Caco-2 (cell line): Measurements from ENCODE around the gene SMPDL3A. TPM values are rescaled to one million over a fixed set of nuclear protein-coding genes. Genes with fewer than 3 reads are reported as not detected.

Experiments
- BruUV-seq: library from RNA; stranded (reverse); fragments of 400-500 nt; replicated peaks from 2 replicates; lab custom pipeline; 2021; lab: Mats Ljungman, UMichigan
- CTCF ChIA-PET: fragments of 300-600 bp; sonication (Branson Sonifier 250); formaldehyde crosslinking; loops from one replicate; lab custom pipeline; 2022; ENCODE audit warnings: antibody characterized with exemption; lab: Charles Lee
- POLR2A ChIA-PET: fragments of 300-600 bp; sonication (Branson Sonifier 250); formaldehyde crosslinking; loops from one replicate; lab custom pipeline; 2022; ENCODE audit warnings: antibody characterized with exemption; lab: Charles Lee
- DNase-seq, 2 experiments: peaks; one replicate each; pipeline versions ENCODE4 v3.0.0 to v3.0.0-alpha.2; 2020 to 2022
- H3K27me3 ChIP-seq: replicated peaks from 2 replicates; pipeline ENCODE4 v1.6.0; 2011; ENCODE audit warnings: low read length; ENCODE audit not compliant: control insufficient read depth, insufficient read depth
- H3K36me3 ChIP-seq: 2 replicates; pipeline ENCODE4 v1.5.1; 2011; ENCODE audit warnings: low read length; ENCODE audit not compliant: control insufficient read depth, insufficient read depth
- H3K4me1 ChIP-seq: fragments of 250-450 bp; sonication (Bioruptor Pico); 2 replicates; pipeline ENCODE4 v1.5.1; 2020; ENCODE audit warnings: mild to moderate bottlenecking
- H3K4me3 ChIP-seq: 2 replicates; pipeline ENCODE4 v1.5.1; 2011; ENCODE audit warnings: low read depth, mild to moderate bottlenecking, control low read depth, low read length
- H3K9me3 ChIP-seq: fragments of 250-450 bp; sonication (Bioruptor Pico); 2 replicates; pipeline ENCODE4 v1.5.1; 2020; ENCODE audit warnings: mild to moderate bottlenecking, moderate library complexity
- H3K27ac Mint-ChIP-seq: one replicate; pipeline ENCODE4 v1.8.0; 2022; ENCODE audit warnings: mixed read lengths; ENCODE audit not compliant: unreplicated experiment
- H3K27me3 Mint-ChIP-seq: one replicate; pipeline ENCODE4 v1.8.0; 2022; ENCODE audit warnings: mixed read lengths; ENCODE audit not compliant: insufficient read depth, unreplicated experiment
- H3K36me3 Mint-ChIP-seq: one replicate; pipeline ENCODE4 v1.8.0; 2022; ENCODE audit warnings: mild to moderate bottlenecking, mixed read lengths; ENCODE audit not compliant: insufficient read depth, unreplicated experiment
- H3K4me1 Mint-ChIP-seq: one replicate; pipeline ENCODE4 v1.8.0; 2022; ENCODE audit warnings: low read depth, mixed read lengths; ENCODE audit not compliant: unreplicated experiment
- H3K4me3 Mint-ChIP-seq: one replicate; pipeline ENCODE4 v1.8.0; 2022; ENCODE audit warnings: mild to moderate bottlenecking, moderate library complexity, mixed read lengths; ENCODE audit not compliant: unreplicated experiment
- H3K9me3 Mint-ChIP-seq: one replicate; pipeline ENCODE4 v1.8.0; 2022; ENCODE audit warnings: mixed read lengths; ENCODE audit not compliant: unreplicated experiment
- CTCF ChIP-seq, 2 experiments: fragments of 200-600 bp in 1 of 2; IDR thresholded peaks; 1 replicate in 1 of 2; 2 replicates in 1 of 2; pipeline versions ENCODE4 v1.5.1 to v1.8.0; 2011 to 2022; ENCODE audit warnings: antibody characterized with exemption in 1 of 2, control low read depth in 1 of 2, inconsistent platforms in 1 of 2, low read depth in 1 of 2, low read length in 1 of 2, mild to moderate bottlenecking in 1 of 2, moderate library complexity in 1 of 2; ENCODE audit not compliant: insufficient read depth in 1 of 2, severe bottlenecking in 1 of 2, unreplicated experiment in 1 of 2
- intact Hi-C: fragments of 100-400 bp; cut with micrococcal nuclease; formaldehyde crosslinking; loops from one replicate; pipeline ENCODE4 v1.10.0; 2022; ENCODE audit not compliant: unreplicated experiment
- total RNA-seq: library from RNA; stranded (reverse); gene quantifications from 2 replicates; pipeline ENCODE4 v1.2.3, GENCODE V29; 2022

SMPDL3A gene
- total RNA-seq, 1 experiment from 2014 or later = 21.7 TPM

GRCh38 chr6:122808121-122808885, 19.2 kb downstream of the SMPDL3A start:
- H3K9me3 Mint-ChIP-seq = no peaks in the 10 kb centered on the region
- CTCF ChIA-PET = no interaction called here
- H3K36me3 Mint-ChIP-seq = peaks cover 13% of the 10 kb centered on the region
- H3K4me1 ChIP-seq = peaks cover 3% of the 10 kb centered on the region
- H3K4me3 ChIP-seq = no peak overlapping the region
- no peaks in the 10 kb centered on the region for H3K27me3 ChIP-seq
- DNase-seq = no peak
- no peak overlapping the region for H3K27ac Mint-ChIP-seq
- no peak overlapping the region for H3K4me3 Mint-ChIP-seq
- POLR2A ChIA-PET = interaction anchor here (1.4 kb wide), 1 partner anchor 19 kb away, joined by 3 read pairs; the partner anchor contains the start of gene SMPDL3A
- no peaks in the 10 kb centered on the region for H3K9me3 ChIP-seq
- H3K36me3 ChIP-seq = peaks cover 1% of the 10 kb centered on the region; the same call in 1 of the 2 replicates
- no peak for TF ChIP-seq CTCF (IDR thresholded peaks at IDR 0.05; ENCODE audit: insufficient read depth in 1 of 2, low read depth in 1 of 2, low read length in 1 of 2, severe bottlenecking in 1 of 2, unreplicated experiment in 1 of 2)
- intact Hi-C loops = no loop called here
- peaks cover 6% of the 10 kb centered on the region for H3K4me1 Mint-ChIP-seq
- no TSS peak for BruUV-seq
- H3K27me3 Mint-ChIP-seq = no peaks in the 10 kb centered on the region

DNA sequence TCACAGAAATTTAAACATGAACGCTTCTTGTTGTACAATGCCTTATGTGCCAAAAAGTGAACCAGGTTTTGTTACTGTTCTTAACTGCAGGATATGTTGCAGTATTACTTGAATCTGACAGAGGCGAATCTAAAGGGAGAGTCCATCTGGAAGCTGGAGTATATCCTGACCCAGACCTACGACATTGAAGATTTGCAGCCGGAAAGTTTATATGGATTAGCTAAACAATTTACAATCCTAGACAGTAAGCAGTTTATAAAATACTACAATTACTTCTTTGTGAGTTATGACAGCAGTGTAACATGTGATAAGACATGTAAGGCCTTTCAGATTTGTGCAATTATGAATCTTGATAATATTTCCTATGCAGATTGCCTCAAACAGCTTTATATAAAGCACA, 19.9 kb downstream of the SMPDL3A start:
- intact Hi-C loops = no loop called here
- Histone ChIP-seq H3K27me3 (no peaks in the 10 kb centered on the region), H3K4me3 (no peak overlapping the region), H3K9me3 (no peaks in the 10 kb centered on the region), H3K4me1 (no peaks in the 10 kb centered on the region; the same call in 1 of the 2 replicates), H3K36me3 (peaks cover 1% of the 10 kb centered on the region; the same call in 1 of the 2 replicates)
- BruUV-seq = no TSS peak
- POLR2A ChIA-PET = interaction anchor here (1.4 kb wide), 1 partner anchor 20 kb away, joined by 3 read pairs; the partner anchor contains the start of gene SMPDL3A
- no peaks in the 10 kb centered on the region for H3K4me1 Mint-ChIP-seq
- H3K4me3 Mint-ChIP-seq = no peak overlapping the region
- TF ChIP-seq CTCF (IDR thresholded peaks at IDR 0.05; ENCODE audit: insufficient read depth in 1 of 2, low read depth in 1 of 2, low read length in 1 of 2, severe bottlenecking in 1 of 2, unreplicated experiment in 1 of 2) = no peak
- CTCF ChIA-PET = no interaction called here
- H3K9me3 Mint-ChIP-seq = no peaks in the 10 kb centered on the region
- H3K36me3 Mint-ChIP-seq = peaks cover 13% of the 10 kb centered on the region
- no peaks in the 10 kb centered on the region for H3K27me3 Mint-ChIP-seq
- DNase-seq = no peak
- no peak overlapping the region for H3K27ac Mint-ChIP-seq

DNA sequence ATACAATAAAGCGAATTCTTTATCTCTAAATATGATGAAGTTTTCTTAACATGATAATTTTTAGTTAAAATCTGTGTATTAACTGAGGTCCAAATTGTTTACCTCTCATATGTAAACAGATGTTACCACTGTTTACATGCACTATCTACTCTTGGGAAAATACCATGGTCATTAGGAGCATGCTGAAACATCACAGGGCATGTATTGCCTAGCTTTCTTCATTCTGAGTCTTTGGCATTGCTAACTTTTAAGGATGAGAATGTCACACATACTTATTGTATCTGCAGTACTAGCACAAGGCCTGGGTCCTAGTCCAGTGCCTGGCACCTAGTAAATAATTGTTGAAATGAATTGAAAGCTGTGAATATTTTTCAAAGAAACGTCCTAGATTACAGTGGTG, 20.6 kb downstream of the SMPDL3A start:
- peaks cover 1% of the 10 kb centered on the region; the same call in 1 of the 2 replicates for H3K36me3 ChIP-seq
- intact Hi-C loops = no loop called here
- no peak for TF ChIP-seq CTCF (IDR thresholded peaks at IDR 0.05; ENCODE audit: insufficient read depth in 1 of 2, low read depth in 1 of 2, low read length in 1 of 2, severe bottlenecking in 1 of 2, unreplicated experiment in 1 of 2)
- CTCF ChIA-PET = no interaction called here
- peaks cover 13% of the 10 kb centered on the region for H3K36me3 Mint-ChIP-seq
- no peak for DNase-seq
- no peak overlapping the region for H3K4me3 ChIP-seq
- H3K9me3 ChIP-seq = no peaks in the 10 kb centered on the region
- H3K27me3 Mint-ChIP-seq = no peaks in the 10 kb centered on the region
- no peaks in the 10 kb centered on the region; the same call in 1 of the 2 replicates for H3K4me1 ChIP-seq
- H3K4me1 Mint-ChIP-seq = no peaks in the 10 kb centered on the region
- no peak overlapping the region for H3K4me3 Mint-ChIP-seq
- H3K27ac Mint-ChIP-seq = no peak overlapping the region
- no peaks in the 10 kb centered on the region for H3K9me3 Mint-ChIP-seq
- BruUV-seq = no TSS peak
- POLR2A ChIA-PET = no interaction called here
- H3K27me3 ChIP-seq = no peaks in the 10 kb centered on the region
